ENCODE measurements around the gene CARD9.

DNA sequence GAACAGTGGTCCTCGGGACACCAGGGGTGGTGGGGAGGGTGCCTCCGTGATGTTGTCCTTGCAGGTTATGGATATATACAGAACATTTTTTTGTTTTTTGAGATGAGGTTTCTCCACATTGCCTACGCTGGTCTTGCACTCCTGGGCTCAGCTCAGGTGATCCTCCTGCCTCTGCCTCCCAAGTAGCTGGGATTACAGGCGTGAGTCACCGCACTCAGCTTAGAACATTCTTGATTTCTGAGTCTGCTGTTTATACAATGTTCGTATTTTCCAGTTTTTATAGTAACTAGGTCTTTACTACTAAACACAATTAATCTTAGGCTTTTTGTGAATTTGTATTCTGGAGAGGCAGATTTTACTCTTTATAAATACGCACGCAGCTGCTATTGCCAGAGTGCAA is 43.0 kb upstream of the CARD9 start:
- TF ChIP-seq RAD21 (IDR thresholded peaks at IDR 0.05 in 1 of 2, conservative IDR thresholded peaks at IDR 0.05 in 1 of 2; ENCODE audit: low read depth in 2 of 2, low read length in 2 of 2), result no peak
- TF ChIP-seq KDM5A (IDR thresholded peaks at IDR 0.05; ENCODE audit: low read length), result no peak
- TF ChIP-seq HDAC2 (IDR thresholded peaks at IDR 0.05; ENCODE audit: borderline replicate concordance in 1 of 2, low read depth in 2 of 2, low read length in 2 of 2), result no peak
- no peak for TF ChIP-seq SP1 (IDR thresholded peaks at IDR 0.05; ENCODE audit: low read depth, low read length)
- TF ChIP-seq, protein P1, sequence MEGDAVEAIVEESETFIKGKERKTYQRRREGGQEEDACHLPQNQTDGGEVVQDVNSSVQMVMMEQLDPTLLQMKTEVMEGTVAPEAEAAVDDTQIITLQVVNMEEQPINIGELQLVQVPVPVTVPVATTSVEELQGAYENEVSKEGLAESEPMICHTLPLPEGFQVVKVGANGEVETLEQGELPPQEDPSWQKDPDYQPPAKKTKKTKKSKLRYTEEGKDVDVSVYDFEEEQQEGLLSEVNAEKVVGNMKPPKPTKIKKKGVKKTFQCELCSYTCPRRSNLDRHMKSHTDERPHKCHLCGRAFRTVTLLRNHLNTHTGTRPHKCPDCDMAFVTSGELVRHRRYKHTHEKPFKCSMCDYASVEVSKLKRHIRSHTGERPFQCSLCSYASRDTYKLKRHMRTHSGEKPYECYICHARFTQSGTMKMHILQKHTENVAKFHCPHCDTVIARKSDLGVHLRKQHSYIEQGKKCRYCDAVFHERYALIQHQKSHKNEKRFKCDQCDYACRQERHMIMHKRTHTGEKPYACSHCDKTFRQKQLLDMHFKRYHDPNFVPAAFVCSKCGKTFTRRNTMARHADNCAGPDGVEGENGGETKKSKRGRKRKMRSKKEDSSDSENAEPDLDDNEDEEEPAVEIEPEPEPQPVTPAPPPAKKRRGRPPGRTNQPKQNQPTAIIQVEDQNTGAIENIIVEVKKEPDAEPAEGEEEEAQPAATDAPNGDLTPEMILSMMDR (IDR thresholded peaks at IDR 0.05; ENCODE audit: control extremely low read depth in 1 of 3, insufficient read depth in 1 of 3, low read depth in 1 of 3, low read length in 3 of 3), result no peak
- TF ChIP-seq EP300 (IDR thresholded peaks at IDR 0.05; ENCODE audit: borderline replicate concordance in 1 of 2, low read depth in 2 of 2, low read length in 2 of 2), result no peak
